ENCODE measurements around the gene POLL. TPM values are rescaled to one million over a fixed set of nuclear protein-coding genes. Genes with fewer than 3 reads are reported as not detected.
A peak's percentile ranks its signal among the peaks of the same experiment; 100 is the strongest.

POLL gene
- total and polyA plus RNA-seq, 10 of the 15 experiments (the other 5 are each of a cell fraction or from before 2014, with no cell fraction given) = 1.5 to 25.4 (median 13.8) TPM

DNA sequence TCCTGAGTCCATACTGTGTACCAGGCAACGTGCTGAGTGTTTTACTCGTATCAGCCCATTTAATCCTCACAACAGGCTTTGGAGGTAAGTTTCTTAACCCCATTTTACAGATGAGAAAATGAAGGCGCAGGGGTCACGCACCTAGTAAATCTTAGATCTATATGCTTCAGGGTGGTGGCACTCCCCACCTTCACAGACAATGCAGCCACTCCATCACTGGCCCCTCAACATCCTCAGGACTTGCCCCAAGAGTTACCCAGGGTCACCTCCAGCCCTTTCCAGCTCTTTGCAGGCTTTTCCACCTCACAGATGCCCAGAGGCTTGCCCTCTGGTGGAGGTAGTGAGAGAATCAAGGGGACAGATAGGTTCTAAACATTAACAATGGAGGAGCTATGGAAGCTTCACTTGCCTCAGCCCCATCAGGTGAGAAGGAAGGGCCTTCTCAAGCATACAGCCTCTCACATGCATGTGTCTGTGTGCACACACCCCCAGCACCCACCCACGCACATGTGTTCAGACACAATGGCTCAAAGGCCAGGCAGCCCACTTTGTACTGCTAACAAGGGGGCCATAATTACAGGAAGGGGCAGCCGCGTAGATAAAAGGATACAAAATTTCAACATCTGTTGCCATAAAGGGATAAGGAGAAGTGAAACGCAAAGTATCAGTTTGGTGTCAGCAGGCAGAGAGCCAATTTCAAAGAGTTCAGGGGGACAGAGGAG lies 29.2 kb upstream of the POLL start (continued):
- TF ChIP-seq RB1 (IDR thresholded peaks at IDR 0.05; ENCODE audit: borderline replicate concordance) (no peak), RELA (IDR thresholded peaks at IDR 0.05; ENCODE audit: borderline replicate concordance, partially characterized antibody) (no peak), TBL1XR1 (IDR thresholded peaks at IDR 0.05; ENCODE audit: low read depth, low read length) (no peak), GABPA (IDR thresholded peaks at IDR 0.05; ENCODE audit: low read depth) (no peak), KDM1A (IDR thresholded peaks at IDR 0.05; ENCODE audit: borderline replicate concordance) (no peak), POU2F2 (IDR thresholded peaks at IDR 0.05; ENCODE audit: borderline replicate concordance, low read depth, low read length) (peak; percentile 65; the same call in 1 of the 3 replicates), YY1 (IDR thresholded peaks at IDR 0.05; ENCODE audit: low read depth, low read length) (peak; percentile 57; the same call in 1 of the 2 replicates), CBFB (IDR thresholded peaks at IDR 0.05; ENCODE audit: low read depth) (no peak), POLR2AphosphoS2 (IDR thresholded peaks at IDR 0.05; ENCODE audit: low read depth, low read length) (no peak), PAX8 (IDR thresholded peaks at IDR 0.05) (0 out of 2 replicates have a peak, but pooled peaks have one; percentile 70), ZSCAN29 (IDR thresholded peaks at IDR 0.05) (no peak), FOXM1 (IDR thresholded peaks at IDR 0.05; ENCODE audit: low read depth, low read length) (0 out of 2 replicates have a peak, but pooled peaks have one; percentile 27), LARP7 (IDR thresholded peaks at IDR 0.05) (no peak), NR2C2 (IDR thresholded peaks at IDR 0.05; ENCODE audit: borderline replicate concordance, control insufficient read depth, insufficient read length, low read depth) (no peak), TAF1 (IDR thresholded peaks at IDR 0.05; ENCODE audit: borderline replicate concordance, low read depth, low read length) (0 out of 2 replicates have a peak, but pooled peaks have one; percentile 40), SPI1 (IDR thresholded peaks at IDR 0.05; ENCODE audit: borderline replicate concordance, insufficient read depth, low read depth, low read length) (peak; percentile 90), ZNF274 (IDR thresholded peaks at IDR 0.05; ENCODE audit: insufficient read depth, insufficient read length) (no peak), ESRRA (IDR thresholded peaks at IDR 0.05; ENCODE audit: low read length) (no peak), FOS (IDR thresholded peaks at IDR 0.05; ENCODE audit: borderline replicate concordance, extremely low read depth, insufficient read length) (no peak)
- TF ChIP-seq, protein P1, sequence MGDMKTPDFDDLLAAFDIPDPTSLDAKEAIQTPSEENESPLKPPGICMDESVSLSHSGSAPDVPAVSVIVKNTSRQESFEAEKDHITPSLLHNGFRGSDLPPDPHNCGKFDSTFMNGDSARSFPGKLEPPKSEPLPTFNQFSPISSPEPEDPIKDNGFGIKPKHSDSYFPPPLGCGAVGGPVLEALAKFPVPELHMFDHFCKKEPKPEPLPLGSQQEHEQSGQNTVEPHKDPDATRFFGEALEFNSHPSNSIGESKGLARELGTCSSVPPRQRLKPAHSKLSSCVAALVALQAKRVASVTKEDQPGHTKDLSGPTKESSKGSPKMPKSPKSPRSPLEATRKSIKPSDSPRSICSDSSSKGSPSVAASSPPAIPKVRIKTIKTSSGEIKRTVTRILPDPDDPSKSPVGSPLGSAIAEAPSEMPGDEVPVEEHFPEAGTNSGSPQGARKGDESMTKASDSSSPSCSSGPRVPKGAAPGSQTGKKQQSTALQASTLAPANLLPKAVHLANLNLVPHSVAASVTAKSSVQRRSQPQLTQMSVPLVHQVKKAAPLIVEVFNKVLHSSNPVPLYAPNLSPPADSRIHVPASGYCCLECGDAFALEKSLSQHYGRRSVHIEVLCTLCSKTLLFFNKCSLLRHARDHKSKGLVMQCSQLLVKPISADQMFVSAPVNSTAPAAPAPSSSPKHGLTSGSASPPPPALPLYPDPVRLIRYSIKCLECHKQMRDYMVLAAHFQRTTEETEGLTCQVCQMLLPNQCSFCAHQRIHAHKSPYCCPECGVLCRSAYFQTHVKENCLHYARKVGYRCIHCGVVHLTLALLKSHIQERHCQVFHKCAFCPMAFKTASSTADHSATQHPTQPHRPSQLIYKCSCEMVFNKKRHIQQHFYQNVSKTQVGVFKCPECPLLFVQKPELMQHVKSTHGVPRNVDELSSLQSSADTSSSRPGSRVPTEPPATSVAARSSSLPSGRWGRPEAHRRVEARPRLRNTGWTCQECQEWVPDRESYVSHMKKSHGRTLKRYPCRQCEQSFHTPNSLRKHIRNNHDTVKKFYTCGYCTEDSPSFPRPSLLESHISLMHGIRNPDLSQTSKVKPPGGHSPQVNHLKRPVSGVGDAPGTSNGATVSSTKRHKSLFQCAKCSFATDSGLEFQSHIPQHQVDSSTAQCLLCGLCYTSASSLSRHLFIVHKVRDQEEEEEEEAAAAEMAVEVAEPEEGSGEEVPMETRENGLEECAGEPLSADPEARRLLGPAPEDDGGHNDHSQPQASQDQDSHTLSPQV (IDR thresholded peaks at IDR 0.05) = no peak
- TF ChIP-seq, protein P2, sequence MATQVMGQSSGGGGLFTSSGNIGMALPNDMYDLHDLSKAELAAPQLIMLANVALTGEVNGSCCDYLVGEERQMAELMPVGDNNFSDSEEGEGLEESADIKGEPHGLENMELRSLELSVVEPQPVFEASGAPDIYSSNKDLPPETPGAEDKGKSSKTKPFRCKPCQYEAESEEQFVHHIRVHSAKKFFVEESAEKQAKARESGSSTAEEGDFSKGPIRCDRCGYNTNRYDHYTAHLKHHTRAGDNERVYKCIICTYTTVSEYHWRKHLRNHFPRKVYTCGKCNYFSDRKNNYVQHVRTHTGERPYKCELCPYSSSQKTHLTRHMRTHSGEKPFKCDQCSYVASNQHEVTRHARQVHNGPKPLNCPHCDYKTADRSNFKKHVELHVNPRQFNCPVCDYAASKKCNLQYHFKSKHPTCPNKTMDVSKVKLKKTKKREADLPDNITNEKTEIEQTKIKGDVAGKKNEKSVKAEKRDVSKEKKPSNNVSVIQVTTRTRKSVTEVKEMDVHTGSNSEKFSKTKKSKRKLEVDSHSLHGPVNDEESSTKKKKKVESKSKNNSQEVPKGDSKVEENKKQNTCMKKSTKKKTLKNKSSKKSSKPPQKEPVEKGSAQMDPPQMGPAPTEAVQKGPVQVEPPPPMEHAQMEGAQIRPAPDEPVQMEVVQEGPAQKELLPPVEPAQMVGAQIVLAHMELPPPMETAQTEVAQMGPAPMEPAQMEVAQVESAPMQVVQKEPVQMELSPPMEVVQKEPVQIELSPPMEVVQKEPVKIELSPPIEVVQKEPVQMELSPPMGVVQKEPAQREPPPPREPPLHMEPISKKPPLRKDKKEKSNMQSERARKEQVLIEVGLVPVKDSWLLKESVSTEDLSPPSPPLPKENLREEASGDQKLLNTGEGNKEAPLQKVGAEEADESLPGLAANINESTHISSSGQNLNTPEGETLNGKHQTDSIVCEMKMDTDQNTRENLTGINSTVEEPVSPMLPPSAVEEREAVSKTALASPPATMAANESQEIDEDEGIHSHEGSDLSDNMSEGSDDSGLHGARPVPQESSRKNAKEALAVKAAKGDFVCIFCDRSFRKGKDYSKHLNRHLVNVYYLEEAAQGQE (IDR thresholded peaks at IDR 0.05; ENCODE audit: low read depth, low read length) = no peak
- TF ChIP-seq, protein P3, sequence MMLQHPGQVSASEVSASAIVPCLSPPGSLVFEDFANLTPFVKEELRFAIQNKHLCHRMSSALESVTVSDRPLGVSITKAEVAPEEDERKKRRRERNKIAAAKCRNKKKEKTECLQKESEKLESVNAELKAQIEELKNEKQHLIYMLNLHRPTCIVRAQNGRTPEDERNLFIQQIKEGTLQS (IDR thresholded peaks at IDR 0.05; ENCODE audit: borderline replicate concordance, extremely low read depth, low read depth, low read length) = no peak

Data from GM12878 (cell line).